SK-N-SH (cell line): Measurements from ENCODE around the gene SKP2. TPM values are rescaled to one million over a fixed set of nuclear protein-coding genes. Genes with fewer than 3 reads are reported as not detected.

ENCODE experiments used
- CTCF ChIA-PET: fragments of 300-600, 350-600 bp; formaldehyde crosslinking; extraction: SDS; loops from one replicate; lab custom pipeline; 2021; lab: Yijun Ruan, JAX
- POLR2A ChIA-PET: fragments of 350-600 bp; sonication (Branson Sonifier 250); formaldehyde crosslinking; extraction: SDS; loops from one replicate; lab custom pipeline; 2020; ENCODE audit warnings: antibody characterized with exemption, inconsistent platforms; lab: Yijun Ruan, JAX
- DNase-seq: peaks from one replicate; pipeline ENCODE4 v3.0.0; 2012
- H2AFZ ChIP-seq: fragments of 200-600 bp; sonication (generic); 2 replicates; pipeline ENCODE4 v1.8.1; 2016; ENCODE audit warnings: antibody characterized with exemption, mild to moderate bottlenecking, low read depth
- H3F3A ChIP-seq: fragments of 200-600 bp; sonication (generic); replicated peaks from 2 replicates; pipeline ENCODE3; 2016; ENCODE audit warnings: antibody characterized with exemption, mild to moderate bottlenecking; ENCODE audit not compliant: insufficient read depth
- H3K27ac ChIP-seq, 2 experiments: fragments of 200-500 bp in 1 of 2; fragments of 200-600 bp in 1 of 2; sonication (Bioruptor generic) in 1 of 2; sonication (generic), shearing (Covaris generic) in 1 of 2; 2 replicates each; pipeline versions ENCODE4 v1.5.1 to v1.6.1; 2014 to 2016; ENCODE audit warnings: low read depth in 2 of 2, inconsistent platforms in 1 of 2, low read length in 1 of 2, mild to moderate bottlenecking in 1 of 2, mixed read lengths in 1 of 2
- H3K27me3 ChIP-seq: fragments of 200-600 bp; sonication (generic), shearing (Covaris generic); 2 replicates; pipeline ENCODE4 v1.6.1; 2016; ENCODE audit warnings: mixed run types; ENCODE audit not compliant: insufficient read depth
- H3K36me3 ChIP-seq, 2 experiments: fragments of 200-500 bp in 1 of 2; fragments of 200-600 bp in 1 of 2; sonication (Bioruptor generic) in 1 of 2; sonication (generic) in 1 of 2; replicated peaks in 1 of 2; 2 replicates each; pipeline versions ENCODE3 to v1.5.1; 2014 to 2016; ENCODE audit warnings: low read length in 1 of 2, mild to moderate bottlenecking in 1 of 2; ENCODE audit not compliant: insufficient read depth in 2 of 2, control insufficient read depth in 1 of 2
- H3K4me1 ChIP-seq, 2 experiments: fragments of 200-500 bp in 1 of 2; fragments of 200-600 bp in 1 of 2; sonication (Bioruptor generic) in 1 of 2; sonication (generic), shearing (Covaris generic) in 1 of 2; 2 replicates each; pipeline versions ENCODE4 v1.5.1 to v1.6.1; 2014 to 2016; ENCODE audit warnings: low read depth in 1 of 2, low read length in 1 of 2, mixed run types in 1 of 2; ENCODE audit not compliant: insufficient read depth in 2 of 2, control insufficient read depth in 1 of 2
- H3K4me2 ChIP-seq: fragments of 200-600 bp; sonication (generic), shearing (Covaris generic); 2 replicates; pipeline ENCODE4 v1.6.1; 2017; ENCODE audit warnings: mixed run types
- H3K4me3 ChIP-seq, 2 experiments: fragments of 200-500 bp in 1 of 2; fragments of 200-600 bp in 1 of 2; sonication (Bioruptor generic) in 1 of 2; sonication (generic), shearing (Covaris generic) in 1 of 2; 2 replicates each; pipeline versions ENCODE4 v1.5.1 to v1.8.1; 2014 to 2016; ENCODE audit warnings: low read depth in 2 of 2, inconsistent platforms in 1 of 2, low read length in 1 of 2, mild to moderate bottlenecking in 1 of 2, mixed read lengths in 1 of 2, moderate library complexity in 1 of 2
- H3K79me2 ChIP-seq: fragments of 200-600 bp; sonication (generic); 2 replicates; pipeline ENCODE4 v1.8.1; 2017; ENCODE audit warnings: mild to moderate bottlenecking; ENCODE audit not compliant: insufficient read depth
- H3K9ac ChIP-seq: fragments of 200-600 bp; sonication (generic); 2 replicates; pipeline ENCODE4 v1.6.1; 2017; ENCODE audit warnings: mixed run types
- H3K9me2 ChIP-seq: fragments of 200-600 bp; sonication (generic); 2 replicates; pipeline ENCODE4 v1.6.1; 2017; ENCODE audit warnings: mixed run types
- H3K9me3 ChIP-seq: fragments of 200-600 bp; sonication (generic); 2 replicates; pipeline ENCODE4 v1.6.1; 2017; ENCODE audit warnings: mixed run types, mild to moderate bottlenecking, moderate library complexity
- H4K20me1 ChIP-seq: fragments of 200-600 bp; sonication (generic); 2 replicates; pipeline ENCODE4 v1.6.1; 2017; ENCODE audit warnings: mild to moderate bottlenecking, mixed run types; ENCODE audit not compliant: insufficient read depth
- CHD2 ChIP-seq: fragments of 150-350 bp; IDR thresholded peaks from 2 replicates; pipeline ENCODE4 v1.6.1; 2018; ENCODE audit warnings: low read length; ENCODE audit not compliant: partially characterized antibody
- ELF1 ChIP-seq: IDR thresholded peaks from 2 replicates; pipeline ENCODE4 v1.4.0; 2012
- EZH2phosphoT487 ChIP-seq: fragments of 200-600 bp; sonication (generic); IDR thresholded peaks from 2 replicates; pipeline ENCODE4 v1.6.1; 2017; ENCODE audit warnings: low read depth, mixed run types, mild to moderate bottlenecking, antibody characterized with exemption, moderate library complexity, borderline replicate concordance
- FOSL2 ChIP-seq: IDR thresholded peaks from 2 replicates; pipeline ENCODE4 v1.4.0; 2012; ENCODE audit warnings: low read depth, mild to moderate bottlenecking, moderate library complexity, borderline replicate concordance
- FOXJ3 ChIP-seq: sonication (generic); formaldehyde crosslinking; IDR thresholded peaks from 2 replicates; pipeline ENCODE4 v1.5.1; 2020; ENCODE audit warnings: mild to moderate bottlenecking, missing genetic modification reagents
- GABPA ChIP-seq: IDR thresholded peaks from 2 replicates; pipeline ENCODE4 v1.4.0; 2012; ENCODE audit warnings: low read depth, mild to moderate bottlenecking
- GATA2 ChIP-seq: sonication (generic); formaldehyde crosslinking; IDR thresholded peaks from 2 replicates; pipeline ENCODE4 v1.5.0; 2020; ENCODE audit warnings: mild to moderate bottlenecking, missing genetic modification reagents
- IRF3 ChIP-seq: fragments of 150-350 bp; IDR thresholded peaks from 2 replicates; pipeline ENCODE4 v1.6.1; 2016; ENCODE audit warnings: mild to moderate bottlenecking, low read depth, low read length
- JUND ChIP-seq: IDR thresholded peaks from 2 replicates; pipeline ENCODE4 v1.4.0; 2012
- NFIC ChIP-seq: IDR thresholded peaks from 2 replicates; pipeline ENCODE4 v1.4.0; 2012; ENCODE audit warnings: borderline replicate concordance
- NRF1 ChIP-seq: IDR thresholded peaks from 2 replicates; pipeline ENCODE4 v1.6.1; 2012; ENCODE audit warnings: low read depth, mild to moderate bottlenecking, low read length
- REST ChIP-seq: IDR thresholded peaks from 2 replicates; pipeline ENCODE4 v1.6.1; 2012; ENCODE audit warnings: mild to moderate bottlenecking, low read depth, low read length, moderate library complexity
- RFX5 ChIP-seq: IDR thresholded peaks from 2 replicates; pipeline ENCODE4 v1.6.1; 2012; ENCODE audit warnings: mild to moderate bottlenecking, improper control_type of control experiment, low read length
- SIN3A ChIP-seq: IDR thresholded peaks from 2 replicates; pipeline ENCODE4 v1.6.1; 2012; ENCODE audit warnings: low read depth, mild to moderate bottlenecking, low read length, moderate library complexity, borderline replicate concordance
- TCF12 ChIP-seq: IDR thresholded peaks from 2 replicates; pipeline ENCODE4 v1.4.0; 2012
- TEAD4 ChIP-seq: IDR thresholded peaks from 2 replicates; pipeline ENCODE4 v1.4.0; 2012; ENCODE audit warnings: mild to moderate bottlenecking, borderline replicate concordance; ENCODE audit not compliant: insufficient read depth
- USF1 ChIP-seq: IDR thresholded peaks from 2 replicates; pipeline ENCODE4 v1.4.0; 2012; ENCODE audit warnings: low read depth, borderline replicate concordance
- WGBS: methylation state at CpG from one replicate; pipeline ENCODE4 v1.1.6; 2017; ENCODE audit warnings: low lambda C conversion rate; 5-methylcytosine and 5-hydroxymethylcytosine counted together
- polyA plus RNA-seq, 3 experiments: library from polyadenylated mRNA; depleted of rRNA; stranded (reverse); fragments of >200 nt; gene quantifications; 2 replicates each; pipeline ENCODE4 v1.2.3, GENCODE V29; 2012

SKP2 gene
- polyA plus RNA-seq, 1 of the 3 experiments (the other 2 are of a cell fraction), result 12.4 TPM

- Histone ChIP-seq H3K4me3 (no peak overlapping the region), H4K20me1 (no peaks in the 10 kb centered on the region), H3F3A (no peaks in the 10 kb centered on the region), H2AFZ (no peak overlapping the region), H3K4me2 (no peak overlapping the region), H3K27me3 (no peaks in the 10 kb centered on the region), H3K79me2 (no peaks in the 10 kb centered on the region; the same call in 1 of the 2 replicates), H3K9ac (no peak overlapping the region), H3K9me2 (no peaks in the 10 kb centered on the region), H3K9me3 (no peaks in the 10 kb centered on the region), H3K27ac (no peak overlapping the region), H3K4me1 (no peaks in the 10 kb centered on the region; a peak in 1 of 4 replicates), H3K36me3 (peaks cover 51 to 95% of the 10 kb centered on the region in 2 experiments)
- TF ChIP-seq FOSL2, result no peak
- TF ChIP-seq CHD2, result no peak
- TF ChIP-seq JUND, result no peak
- TF ChIP-seq USF1, result no peak
- no peak for TF ChIP-seq NFIC
- TF ChIP-seq ELF1, result no peak
- no peak for TF ChIP-seq RFX5
- TF ChIP-seq EZH2phosphoT487, result no peak
- no peak for TF ChIP-seq GABPA
- WGBS, result 94% methylated on average over 3 of the region's 3 CpGs
- no peak for DNase-seq
- ChIA-PET CTCF (interaction anchor here (0.6 to 1.1 kb wide), 2 partner anchors 95 to 132 kb away, joined by 3 to 5 read pairs; no protein-coding TSS in a partner anchor), POLR2A (no interaction called here)
Measured at GRCh38 chr5:36174119-36174518, 22.2 kb downstream of the SKP2 start.

- Histone ChIP-seq H3K36me3 (peaks cover 56 to 98% of the 10 kb centered on the region in 2 experiments), H3K79me2 (no peaks in the 10 kb centered on the region; the same call in 1 of the 2 replicates), H3K9ac (no peak overlapping the region), H3F3A (no peaks in the 10 kb centered on the region), H2AFZ (no peak overlapping the region), H3K4me1 (no peaks in the 10 kb centered on the region; a peak in 1 of 4 replicates), H3K4me2 (no peak overlapping the region), H3K9me3 (no peaks in the 10 kb centered on the region), H3K4me3 (no peak overlapping the region), H4K20me1 (no peaks in the 10 kb centered on the region), H3K9me2 (no peaks in the 10 kb centered on the region), H3K27ac (no peak overlapping the region), H3K27me3 (no peaks in the 10 kb centered on the region)
- ChIA-PET POLR2A (no interaction called here), CTCF (no interaction called here)
- no peak for DNase-seq
- 96% methylated on average over 5 of the region's 5 CpGs for WGBS
- no peak for TF ChIP-seq NRF1
- no peak for TF ChIP-seq GATA2 (CRISPR knock-in tag)
- TF ChIP-seq TCF12, result no peak
- TF ChIP-seq IRF3, result no peak
- TF ChIP-seq JUND, result no peak
- TF ChIP-seq REST, result no peak
- no peak for TF ChIP-seq TEAD4
- no peak for TF ChIP-seq SIN3A
- TF ChIP-seq FOXJ3, result no peak
Measured at GRCh38 chr5:36175043-36175442, 23.1 kb downstream of the SKP2 start.
